Gastroesophageal sphincter (tissue), 3 donors: Measurements from ENCODE around the gene NRG2.

Source experiments
- POLR2A ChIP-seq, 2 donors: fragments of 450-650 bp; IDR thresholded peaks; one replicate each; pipeline ENCODE4 v1.6.1; 2017; ENCODE audit warnings: antibody characterized with exemption in 2 of 2, mild to moderate bottlenecking in 2 of 2, moderate library complexity in 1 of 2
- TF ChIP-seq, protein P1 (sequence below), 4 experiments: fragments of 200-600 bp in 2 of 4; fragments of 450-650 bp in 2 of 4; sonication (generic) in 1 of 4; IDR thresholded peaks; one replicate each; pipeline ENCODE4 v1.5.1; 2017 to 2019; ENCODE audit warnings: antibody characterized with exemption in 4 of 4, mild to moderate bottlenecking in 2 of 4, moderate library complexity in 2 of 4

DNA sequence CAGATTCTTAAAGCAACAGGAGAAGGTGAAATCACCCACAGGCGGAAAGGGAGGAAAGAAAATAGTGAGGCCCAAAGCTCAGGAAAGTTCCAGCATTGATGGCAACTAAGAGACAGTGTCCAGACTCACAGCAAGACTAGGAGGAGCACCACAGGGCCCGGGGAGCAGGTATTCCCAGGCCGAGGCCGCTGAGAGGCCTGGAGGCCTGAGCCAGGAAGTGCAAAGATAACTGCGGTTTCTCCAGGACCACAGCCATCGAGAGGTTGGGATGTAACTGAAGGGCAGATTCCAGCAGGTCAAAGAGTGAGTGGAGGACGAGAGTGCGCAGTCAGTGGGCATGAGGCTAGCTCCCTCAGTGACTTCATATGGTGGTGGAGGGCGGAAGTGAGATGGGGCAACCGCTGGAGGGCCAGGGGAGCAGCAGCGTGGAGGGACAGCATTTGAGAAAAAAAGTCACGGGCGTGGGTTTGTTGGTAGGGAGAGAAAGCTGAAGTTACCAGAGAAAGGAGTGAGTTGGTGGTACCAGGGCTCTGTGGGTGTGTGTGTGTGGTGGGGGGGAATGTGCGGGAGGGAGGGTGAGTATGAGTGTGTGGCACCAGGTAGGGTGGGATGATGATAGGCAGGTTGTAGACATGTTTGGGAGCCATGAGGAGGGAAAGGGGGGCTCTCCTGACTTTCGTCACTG lies 157.8 kb downstream of the NRG2 start:
- TF ChIP-seq, protein P1, sequence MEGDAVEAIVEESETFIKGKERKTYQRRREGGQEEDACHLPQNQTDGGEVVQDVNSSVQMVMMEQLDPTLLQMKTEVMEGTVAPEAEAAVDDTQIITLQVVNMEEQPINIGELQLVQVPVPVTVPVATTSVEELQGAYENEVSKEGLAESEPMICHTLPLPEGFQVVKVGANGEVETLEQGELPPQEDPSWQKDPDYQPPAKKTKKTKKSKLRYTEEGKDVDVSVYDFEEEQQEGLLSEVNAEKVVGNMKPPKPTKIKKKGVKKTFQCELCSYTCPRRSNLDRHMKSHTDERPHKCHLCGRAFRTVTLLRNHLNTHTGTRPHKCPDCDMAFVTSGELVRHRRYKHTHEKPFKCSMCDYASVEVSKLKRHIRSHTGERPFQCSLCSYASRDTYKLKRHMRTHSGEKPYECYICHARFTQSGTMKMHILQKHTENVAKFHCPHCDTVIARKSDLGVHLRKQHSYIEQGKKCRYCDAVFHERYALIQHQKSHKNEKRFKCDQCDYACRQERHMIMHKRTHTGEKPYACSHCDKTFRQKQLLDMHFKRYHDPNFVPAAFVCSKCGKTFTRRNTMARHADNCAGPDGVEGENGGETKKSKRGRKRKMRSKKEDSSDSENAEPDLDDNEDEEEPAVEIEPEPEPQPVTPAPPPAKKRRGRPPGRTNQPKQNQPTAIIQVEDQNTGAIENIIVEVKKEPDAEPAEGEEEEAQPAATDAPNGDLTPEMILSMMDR (IDR thresholded peaks at IDR 0.05) = no peak
- no peak for TF ChIP-seq POLR2A (IDR thresholded peaks at IDR 0.05)
